A673 (cell line): ENCODE measurements around the gene ARHGEF28.

Source experiments
- CTCF ChIP-seq: fragments of 300-800, 200-600 bp; sonication (generic); conservative IDR thresholded peaks from 2 replicates; pipeline ENCODE4 v1.5.1; 2017; ENCODE audit warnings: low read depth, mild to moderate bottlenecking, antibody characterized with exemption, low read length, moderate library complexity, mixed read lengths
- EZH2 ChIP-seq: fragments of 200-600 bp; sonication (generic); IDR thresholded peaks from 2 replicates; pipeline ENCODE4 v1.6.1; 2017; ENCODE audit warnings: borderline replicate concordance, low read depth, mild to moderate bottlenecking, mixed read lengths, antibody characterized with exemption, low read length; ENCODE audit not compliant: poor library complexity, severe bottlenecking

- TF ChIP-seq EZH2 (no peak), CTCF (no peak)
Measured at GRCh38 chr5:73960426-73960825, 334.4 kb downstream of the ARHGEF28 start.
